Keratinocyte (primary cell): ENCODE results near the gene TTLL13.

Experiments used
- CTCF ChIP-seq, 3 experiments: IDR thresholded peaks in 1 of 3; conservative IDR thresholded peaks in 1 of 3; optimal IDR thresholded peaks in 1 of 3; 2 replicates in 2 of 3; 3 replicates in 1 of 3; pipeline versions ENCODE3 to v1.5.1; 2011; ENCODE audit warnings: low read length in 3 of 3, mild to moderate bottlenecking in 3 of 3, moderate library complexity in 2 of 3, control low read depth in 1 of 3, inconsistent platforms in 1 of 3; ENCODE audit not compliant: insufficient read depth in 2 of 3; ENCODE audit errors: extremely low read depth in 1 of 3
- EZH2 ChIP-seq: IDR thresholded peaks from one replicate; pipeline ENCODE4 v1.6.1; 2012; ENCODE audit warnings: inconsistent platforms, mild to moderate bottlenecking, low read length, moderate library complexity

- TF ChIP-seq EZH2 (no peak), CTCF (optimal IDR thresholded peaks at IDR 0.05 in 1 of 3, IDR thresholded peaks at IDR 0.05 in 1 of 3, conservative IDR thresholded peaks at IDR 0.05 in 1 of 3; ENCODE audit: extremely low read depth in 1 of 3, insufficient read depth in 2 of 3, low read length in 3 of 3) (no peak)
These were observed 41.0 kb upstream of the TTLL13 start for GRCh38 chr15:90208356-90208755.
